ENCODE results near the gene EFHC1. TPM values are rescaled to one million over a fixed set of nuclear protein-coding genes. Genes with fewer than 3 reads are reported as not detected.
A peak's percentile ranks its signal among the peaks of the same experiment; 100 is the strongest.

Gene EFHC1
- total RNA-seq, 2 experiments from 2014 or later, result 3.4 to 4.8 TPM

DNA sequence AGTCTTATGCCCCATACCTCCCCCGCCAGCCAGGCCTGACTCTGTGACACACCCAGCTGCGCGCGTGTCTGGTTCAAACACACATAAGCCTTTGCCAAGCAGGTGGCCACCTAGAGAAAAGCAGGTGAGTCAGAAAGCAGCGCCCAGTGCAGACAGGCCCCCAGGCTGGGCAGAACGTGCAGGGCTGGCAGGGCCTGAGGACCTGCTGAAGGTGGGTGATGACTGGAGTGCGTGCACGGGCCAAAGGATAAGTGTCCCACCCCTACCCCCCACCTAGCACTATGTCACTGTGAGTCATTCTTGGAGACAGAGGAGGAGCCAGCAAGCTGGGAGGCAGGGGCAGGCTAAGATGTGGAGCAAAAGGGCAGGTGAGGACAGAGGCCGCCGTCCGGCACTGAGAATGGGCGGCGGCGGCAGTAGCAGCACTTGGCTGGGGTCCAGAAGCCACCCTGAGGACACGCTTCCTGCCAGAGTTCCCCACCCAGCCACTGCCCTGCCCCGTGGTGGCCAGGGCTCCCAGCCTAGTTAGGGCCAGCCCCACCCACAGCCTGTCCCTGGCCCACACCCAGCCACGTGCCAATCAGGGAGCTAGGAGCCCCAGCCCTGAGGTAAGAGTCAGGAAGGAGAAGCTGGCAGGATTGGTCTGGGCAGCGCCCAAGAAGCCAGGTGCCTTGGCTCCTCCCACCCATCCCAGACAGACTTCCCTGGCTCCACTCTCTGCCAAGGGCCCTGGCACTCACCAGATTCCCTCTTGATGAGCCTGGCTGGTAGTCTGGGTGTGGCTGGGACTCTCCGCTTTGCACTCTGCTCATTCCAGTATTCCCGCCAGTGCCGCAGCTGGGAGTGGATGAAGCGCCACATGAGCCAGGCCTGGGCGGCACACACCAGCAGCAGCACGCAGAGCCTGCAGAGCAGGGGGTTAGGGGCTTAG is 84.0 kb downstream of the EFHC1 start:
- ATAC-seq (ENCODE audit: poor library complexity) (no peak), DNase-seq (peak in 3 of 14 experiments; percentile 16 to 24 (median 21))
- no peaks in the 10 kb centered on the region for H3K4me1 Mint-ChIP-seq (ENCODE audit: low read depth)
- Histone ChIP-seq H3K27ac (ENCODE audit: low read depth in 1 of 2, low read length in 2 of 2) (no peak overlapping the region), H3K4me3 (ENCODE audit: low read length) (no peak overlapping the region), H3K36me3 (ENCODE audit: insufficient read depth, low read length) (peaks cover 22% of the 10 kb centered on the region), H3K9me3 (ENCODE audit: control insufficient read depth in 1 of 2, insufficient read depth in 1 of 2, low read length in 2 of 2) (peaks cover 0 to 4% of the 10 kb centered on the region in 2 experiments), H3K27me3 (ENCODE audit: control insufficient read depth in 1 of 2, insufficient read depth in 2 of 2, low read length in 2 of 2) (no peaks in the 10 kb centered on the region), H3K4me1 (ENCODE audit: insufficient read depth, low read length) (no peaks in the 10 kb centered on the region)
- no peaks in the 10 kb centered on the region for H3K9me3 Mint-ChIP-seq
- no peaks in the 10 kb centered on the region for H3K27me3 Mint-ChIP-seq
- CTCF ChIA-PET, result no interaction called here
- H3K36me3 Mint-ChIP-seq (ENCODE audit: low read depth), result peaks cover 64% of the 10 kb centered on the region
- no peak overlapping the region for H3K4me3 Mint-ChIP-seq
- TF ChIP-seq, protein P1, sequence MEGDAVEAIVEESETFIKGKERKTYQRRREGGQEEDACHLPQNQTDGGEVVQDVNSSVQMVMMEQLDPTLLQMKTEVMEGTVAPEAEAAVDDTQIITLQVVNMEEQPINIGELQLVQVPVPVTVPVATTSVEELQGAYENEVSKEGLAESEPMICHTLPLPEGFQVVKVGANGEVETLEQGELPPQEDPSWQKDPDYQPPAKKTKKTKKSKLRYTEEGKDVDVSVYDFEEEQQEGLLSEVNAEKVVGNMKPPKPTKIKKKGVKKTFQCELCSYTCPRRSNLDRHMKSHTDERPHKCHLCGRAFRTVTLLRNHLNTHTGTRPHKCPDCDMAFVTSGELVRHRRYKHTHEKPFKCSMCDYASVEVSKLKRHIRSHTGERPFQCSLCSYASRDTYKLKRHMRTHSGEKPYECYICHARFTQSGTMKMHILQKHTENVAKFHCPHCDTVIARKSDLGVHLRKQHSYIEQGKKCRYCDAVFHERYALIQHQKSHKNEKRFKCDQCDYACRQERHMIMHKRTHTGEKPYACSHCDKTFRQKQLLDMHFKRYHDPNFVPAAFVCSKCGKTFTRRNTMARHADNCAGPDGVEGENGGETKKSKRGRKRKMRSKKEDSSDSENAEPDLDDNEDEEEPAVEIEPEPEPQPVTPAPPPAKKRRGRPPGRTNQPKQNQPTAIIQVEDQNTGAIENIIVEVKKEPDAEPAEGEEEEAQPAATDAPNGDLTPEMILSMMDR (IDR thresholded peaks at IDR 0.05), result no peak
- intact Hi-C loops (cut with DNase I, micrococcal nuclease), result no loop called here
- POLR2A ChIA-PET, result no interaction called here
- no peak overlapping the region for H3K27ac Mint-ChIP-seq

DNA sequence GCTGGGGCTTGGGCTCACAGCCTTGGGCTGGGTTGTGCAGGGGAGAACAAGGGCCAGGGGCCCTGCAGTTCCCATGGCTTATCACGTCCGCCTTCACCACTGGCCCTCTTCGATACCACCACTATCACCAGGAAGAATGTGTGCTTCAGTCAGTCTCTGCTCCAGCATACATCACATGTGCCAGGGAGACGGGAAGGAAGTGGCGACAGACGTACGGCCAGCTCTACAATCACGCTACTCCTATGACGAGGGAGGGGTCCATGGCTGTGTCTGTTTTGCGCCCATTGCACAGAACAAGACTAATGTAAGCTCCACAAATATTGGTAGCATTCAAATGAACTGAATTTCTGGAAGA is 84.6 kb downstream of the EFHC1 start:
- peaks cover 70% of the 10 kb centered on the region for H3K36me3 Mint-ChIP-seq (ENCODE audit: low read depth)
- no peaks in the 10 kb centered on the region for H3K9me3 Mint-ChIP-seq
- no peak overlapping the region for H3K4me3 Mint-ChIP-seq
- intact Hi-C loops (cut with DNase I, micrococcal nuclease), result no loop called here
- Histone ChIP-seq H3K4me3 (ENCODE audit: low read length) (no peak overlapping the region), H3K9me3 (ENCODE audit: control insufficient read depth in 1 of 2, insufficient read depth in 1 of 2, low read length in 2 of 2) (peaks cover 0 to 4% of the 10 kb centered on the region in 2 experiments), H3K27ac (ENCODE audit: low read depth in 1 of 2, low read length in 2 of 2) (no peak overlapping the region), H3K4me1 (ENCODE audit: insufficient read depth, low read length) (no peaks in the 10 kb centered on the region), H3K27me3 (ENCODE audit: control insufficient read depth in 1 of 2, insufficient read depth in 2 of 2, low read length in 2 of 2) (no peaks in the 10 kb centered on the region), H3K36me3 (ENCODE audit: insufficient read depth, low read length) (peaks cover 29% of the 10 kb centered on the region)
- ATAC-seq (ENCODE audit: poor library complexity) (no peak), DNase-seq (no peak)
- TF ChIP-seq, protein P1 (IDR thresholded peaks at IDR 0.05), result no peak
- ChIA-PET CTCF (no interaction called here), POLR2A (no interaction called here)
- no peak overlapping the region for H3K27ac Mint-ChIP-seq
- H3K27me3 Mint-ChIP-seq, result no peaks in the 10 kb centered on the region
- H3K4me1 Mint-ChIP-seq (ENCODE audit: low read depth), result no peaks in the 10 kb centered on the region

DNA sequence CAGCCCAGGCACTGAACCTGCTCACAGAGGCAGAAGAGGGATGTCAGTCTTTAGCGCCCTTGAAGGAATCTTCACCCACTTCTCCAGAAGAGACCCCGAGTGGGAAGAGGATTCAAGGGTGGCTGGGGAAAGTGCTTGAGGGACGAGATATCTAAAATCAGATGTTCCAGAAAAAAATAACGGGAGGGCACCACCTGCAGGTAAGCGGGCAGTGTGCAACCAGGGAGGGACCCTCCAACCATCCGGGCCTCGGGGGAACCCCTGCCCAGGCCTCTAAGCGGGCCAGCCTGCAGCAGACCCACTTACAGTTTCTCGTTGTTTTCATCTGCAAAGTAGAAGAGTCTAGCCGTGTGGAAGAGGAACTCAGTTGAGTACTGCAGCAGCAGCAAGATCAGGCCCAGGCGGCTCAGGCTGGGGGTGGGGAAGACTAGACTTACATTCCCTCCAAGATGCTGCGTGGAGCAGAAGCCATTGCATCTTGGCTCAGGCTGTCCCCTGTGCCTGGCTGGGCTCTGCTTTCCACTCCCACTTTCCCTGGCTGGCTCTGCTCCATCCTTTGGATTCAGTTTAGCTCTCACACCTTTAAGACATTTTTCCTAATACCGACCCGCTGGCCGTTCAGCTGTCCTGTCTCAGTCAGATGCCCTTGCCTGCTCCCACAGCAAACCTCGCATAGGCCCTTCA is 85.7 kb downstream of the EFHC1 start:
- Histone ChIP-seq H3K9me3 (ENCODE audit: control insufficient read depth in 1 of 2, insufficient read depth in 1 of 2, low read length in 2 of 2) (peaks cover 0 to 4% of the 10 kb centered on the region in 2 experiments), H3K27ac (ENCODE audit: low read depth in 1 of 2, low read length in 2 of 2) (no peak overlapping the region), H3K36me3 (ENCODE audit: insufficient read depth, low read length) (peaks cover 33% of the 10 kb centered on the region), H3K4me1 (ENCODE audit: insufficient read depth, low read length) (no peaks in the 10 kb centered on the region), H3K4me3 (ENCODE audit: low read length) (no peak overlapping the region), H3K27me3 (ENCODE audit: control insufficient read depth in 1 of 2, insufficient read depth in 2 of 2, low read length in 2 of 2) (no peaks in the 10 kb centered on the region)
- no peak for ATAC-seq (ENCODE audit: poor library complexity)
- peak in 1 of 14 experiments; percentile 9 for DNase-seq
- ChIA-PET POLR2A (no interaction called here), CTCF (no interaction called here)
- TF ChIP-seq, protein P1 (IDR thresholded peaks at IDR 0.05), result no peak
- Mint-ChIP-seq H3K4me3 (no peak overlapping the region), H3K9me3 (no peaks in the 10 kb centered on the region), H3K27me3 (no peaks in the 10 kb centered on the region), H3K36me3 (ENCODE audit: low read depth) (peaks cover 81% of the 10 kb centered on the region), H3K27ac (no peak overlapping the region), H3K4me1 (ENCODE audit: low read depth) (no peaks in the 10 kb centered on the region)
- intact Hi-C loops (cut with DNase I, micrococcal nuclease), result no loop called here
